ENCODE results near the gene MED13L.

Gene MED13L

GRCh38 chr12:116308647-116309046 lies 31.2 kb upstream of the MED13L start:
- Histone ChIP-seq H3K36me3 (no peaks in the 10 kb centered on the region), H3K27ac (no peak overlapping the region), H3K4me1 (peaks cover 0 to 17% (median 6%) of the 10 kb centered on the region in 4 donors), H3K9me3 (peaks cover 0 to 8% (median 0%) of the 10 kb centered on the region in 3 donors), H3K4me3 (no peak overlapping the region), H3K27me3 (no peaks in the 10 kb centered on the region)
- TF ChIP-seq CTCF (IDR thresholded peaks at IDR 0.05): no peak
- intact Hi-C loops (cut with DNase I; ENCODE audit: low total_unique reads): no loop called here
- DNase-seq: no peak

- Histone ChIP-seq H3K27ac (no peak overlapping the region), H3K27me3 (no peaks in the 10 kb centered on the region), H3K36me3 (no peaks in the 10 kb centered on the region), H3K4me1 (peaks cover 0 to 21% (median 14%) of the 10 kb centered on the region in 4 donors), H3K9me3 (peaks cover 0 to 8% (median 0%) of the 10 kb centered on the region in 3 donors), H3K4me3 (no peak overlapping the region)
- intact Hi-C loops (cut with DNase I; ENCODE audit: low total_unique reads): no loop called here
- no peak for DNase-seq
- TF ChIP-seq CTCF (IDR thresholded peaks at IDR 0.05): no peak
Measured at GRCh38 chr12:116306968-116307367, 29.5 kb upstream of the MED13L start.

DNA sequence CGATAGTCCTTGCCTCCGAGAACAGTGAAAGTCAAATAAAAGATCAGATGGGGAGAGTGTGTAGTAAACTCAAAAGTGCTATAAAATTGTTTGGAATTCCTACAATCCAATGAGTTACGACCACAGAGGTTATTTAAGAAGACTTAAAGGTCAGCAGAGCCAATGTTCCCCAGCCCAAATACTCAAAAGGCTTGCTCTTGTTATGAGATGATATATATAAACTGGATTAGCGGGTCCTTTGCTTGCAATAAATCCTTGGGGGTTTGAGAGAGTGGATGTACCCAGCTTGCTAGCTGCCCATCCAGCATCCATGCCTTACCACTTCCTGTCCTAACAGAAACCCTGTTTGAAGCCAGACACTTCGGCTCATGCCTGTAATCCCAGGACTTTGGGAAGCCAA lies 29.0 kb upstream of the MED13L start:
- DNase-seq: no peak
- Histone ChIP-seq H3K27ac (no peak overlapping the region), H3K36me3 (no peaks in the 10 kb centered on the region), H3K4me3 (no peak overlapping the region), H3K27me3 (no peaks in the 10 kb centered on the region), H3K9me3 (peaks cover 0 to 8% (median 0%) of the 10 kb centered on the region in 3 donors), H3K4me1 (peaks cover 0 to 21% (median 14%) of the 10 kb centered on the region in 4 donors)
- intact Hi-C loops (cut with DNase I; ENCODE audit: low total_unique reads): no loop called here
- TF ChIP-seq CTCF (IDR thresholded peaks at IDR 0.05): no peak

- intact Hi-C loops (cut with DNase I; ENCODE audit: low total_unique reads): no loop called here
- Histone ChIP-seq H3K9me3 (peaks cover 0 to 3% (median 0%) of the 10 kb centered on the region in 3 donors), H3K27me3 (no peaks in the 10 kb centered on the region), H3K4me1 (peaks cover 0 to 37% (median 26%) of the 10 kb centered on the region in 4 donors), H3K4me3 (no peak overlapping the region), H3K27ac (no peak overlapping the region), H3K36me3 (no peaks in the 10 kb centered on the region)
- no peak for DNase-seq
- TF ChIP-seq CTCF (IDR thresholded peaks at IDR 0.05): no peak
Measured at GRCh38 chr12:116304621-116305020, 27.1 kb upstream of the MED13L start.

GRCh38 chr12:116303929-116304328 lies 26.4 kb upstream of the MED13L start:
- no peaks in the 10 kb centered on the region for H3K27me3 ChIP-seq
- TF ChIP-seq CTCF (IDR thresholded peaks at IDR 0.05): no peak
- peak in 1 of 2 donors; percentile 52 for DNase-seq
- H3K4me1 ChIP-seq: peaks cover 0 to 44% (median 32%) of the 10 kb centered on the region in 4 donors
- H3K36me3 ChIP-seq: no peaks in the 10 kb centered on the region
- no peak overlapping the region for H3K4me3 ChIP-seq
- intact Hi-C loops (cut with DNase I; ENCODE audit: low total_unique reads): no loop called here
- no peaks in the 10 kb centered on the region for H3K9me3 ChIP-seq
- peak overlapping the region; percentile 19 to 31 for H3K27ac ChIP-seq

DNA sequence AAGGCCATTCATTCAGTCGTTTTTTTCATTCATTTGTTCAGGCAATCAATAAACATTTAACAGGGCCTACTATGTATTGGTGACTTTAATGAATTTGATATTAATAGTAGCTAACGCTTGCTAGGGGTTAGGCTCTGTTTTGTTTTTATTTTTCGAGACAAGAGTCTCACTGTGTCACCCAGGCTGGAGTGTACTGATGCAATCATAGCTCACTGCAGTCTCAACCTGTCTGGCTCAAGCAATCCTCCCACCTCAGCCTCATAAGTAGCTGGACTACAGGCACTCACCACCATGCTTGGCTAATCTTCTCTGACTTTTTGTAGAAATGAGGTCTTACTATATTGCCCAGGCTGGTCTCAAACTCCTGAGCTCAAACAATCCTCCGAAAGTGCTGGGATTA lies 25.6 kb upstream of the MED13L start:
- intact Hi-C loops (cut with DNase I; ENCODE audit: low total_unique reads): no loop called here
- Histone ChIP-seq H3K4me3 (no peak overlapping the region), H3K4me1 (peaks cover 0 to 53% (median 33%) of the 10 kb centered on the region in 4 donors), H3K27me3 (no peaks in the 10 kb centered on the region), H3K27ac (peak overlapping the region; percentile 19 to 31), H3K9me3 (no peaks in the 10 kb centered on the region), H3K36me3 (no peaks in the 10 kb centered on the region)
- no peak for DNase-seq
- no peak for TF ChIP-seq CTCF (IDR thresholded peaks at IDR 0.05)

Measured in tibial artery (tissue), 4 donors.